HepG2 (cell line): ENCODE results near the gene CAMKMT. TPM values are rescaled to one million over a fixed set of nuclear protein-coding genes. Genes with fewer than 3 reads are reported as not detected.

Experiments used
- ATAC-seq: fragments of 200-7000 bp; cut with Tn5 transposase; 3 replicates; pipeline ENCODE4 v1.9.1; 2020; ENCODE audit warnings: mild to moderate bottlenecking, moderate library complexity
- BruUV-seq: library from RNA; stranded (reverse); fragments of 400-500 nt; replicated peaks from 2 replicates; lab custom pipeline; 2021; lab: Mats Ljungman, UMichigan
- CTCF ChIA-PET: fragments of 300-600 bp; formaldehyde crosslinking; extraction: SDS; loops from one replicate; lab custom pipeline; 2021; ENCODE audit warnings: low total read pairs, inconsistent platforms, low intra/inter-chr PET ratio; lab: Yijun Ruan, JAX
- POLR2A ChIA-PET: fragments of 350-600 bp; sonication (Branson Sonifier 250); formaldehyde crosslinking; loops from one replicate; lab custom pipeline; 2020; ENCODE audit warnings: antibody characterized with exemption, inconsistent platforms; lab: Yijun Ruan, JAX
- DNase-seq: peaks from one replicate; pipeline ENCODE4 v3.0.0-alpha.2; 2015; ENCODE audit warnings: low spot score
- FAIRE-seq: peaks from 3 replicates; lab custom pipeline; 2011; peaks lifted over from hg19 to GRCh38; lab: Jason Lieb, UNC
- H2AFZ ChIP-seq: one replicate; pipeline ENCODE4 v1.6.1; 2011; ENCODE audit warnings: low read length, inconsistent platforms
- H3K27ac ChIP-seq: fragments of 300-600 bp; 3 replicates; pipeline ENCODE4 v1.8.0; 2011; ENCODE audit warnings: mixed run types, mild to moderate bottlenecking, mixed read lengths, low read length, inconsistent platforms; ENCODE audit not compliant: insufficient read depth; ENCODE audit errors: extremely low read length
- H3K27me3 ChIP-seq, 2 experiments: fragments of 200-600 bp in 1 of 2; 2 replicates in 1 of 2; 3 replicates in 1 of 2; pipeline versions ENCODE4 v1.6.0 to v1.8.0; 2011; ENCODE audit warnings: low read length in 2 of 2, mild to moderate bottlenecking in 2 of 2, moderate library complexity in 2 of 2, inconsistent platforms in 1 of 2; ENCODE audit not compliant: insufficient read depth in 2 of 2, control insufficient read depth in 1 of 2
- H3K36me3 ChIP-seq, 2 experiments: fragments of 200-600 bp in 1 of 2; replicated peaks in 1 of 2; 2 replicates in 1 of 2; 3 replicates in 1 of 2; pipeline versions ENCODE4 v1.5.1 to v1.8.0; 2011; ENCODE audit warnings: low read length in 2 of 2, inconsistent platforms in 1 of 2; ENCODE audit not compliant: insufficient read depth in 2 of 2, control insufficient read depth in 1 of 2
- H3K4me1 ChIP-seq: 2 replicates; pipeline ENCODE4 v1.5.1; 2012; ENCODE audit warnings: low read length, inconsistent platforms; ENCODE audit not compliant: insufficient read depth
- H3K4me2 ChIP-seq: 2 replicates; pipeline ENCODE4 v1.6.0; 2011; ENCODE audit warnings: low read depth, low read length, inconsistent platforms
- H3K4me3 ChIP-seq, 3 experiments: fragments of 200-600 bp in 1 of 3; sonication (generic), shearing (Covaris generic) in 1 of 3; replicated peaks in 1 of 3; 2 replicates each; pipeline ENCODE4 v1.5.1; 2011 to 2016; ENCODE audit warnings: low read length in 3 of 3, inconsistent platforms in 2 of 3, low read depth in 2 of 3, mild to moderate bottlenecking in 2 of 3, control low read depth in 1 of 3, mixed read lengths in 1 of 3; ENCODE audit not compliant: insufficient read depth in 1 of 3
- H3K79me2 ChIP-seq: one replicate; pipeline ENCODE4 v1.6.1; 2011; ENCODE audit warnings: low read length, inconsistent platforms; ENCODE audit not compliant: insufficient read depth
- H3K9ac ChIP-seq: 2 replicates; pipeline ENCODE4 v1.6.0; 2011; ENCODE audit warnings: mild to moderate bottlenecking, low read depth, low read length, inconsistent platforms; ENCODE audit not compliant: insufficient read depth
- H3K9me3 ChIP-seq: 2 replicates; pipeline ENCODE4 v1.5.1; 2012; ENCODE audit warnings: mild to moderate bottlenecking, low read length
- H4K20me1 ChIP-seq: 2 replicates; pipeline ENCODE4 v1.6.0; 2011; ENCODE audit warnings: inconsistent platforms, mild to moderate bottlenecking, low read length, moderate library complexity; ENCODE audit not compliant: insufficient read depth
- CHD4 ChIP-seq: fragments of 200-600 bp; sonication (generic); IDR thresholded peaks from 2 replicates; pipeline ENCODE4 v1.7.0; 2017; ENCODE audit warnings: mild to moderate bottlenecking, low read length, borderline replicate concordance
- LCORL ChIP-seq, 2 experiments: fragments of 450-650 bp in 1 of 2; sonication (generic) in 1 of 2; formaldehyde crosslinking in 1 of 2; IDR thresholded peaks; 2 replicates each; pipeline versions ENCODE4 v1.5.0 to v1.6.1; 2017 to 2020; ENCODE audit warnings: antibody characterized with exemption in 1 of 2, missing genetic modification reagents in 1 of 2
- MEF2D ChIP-seq: sonication (generic); formaldehyde crosslinking; IDR thresholded peaks from 2 replicates; pipeline ENCODE4 v1.5.1; 2020; ENCODE audit warnings: mild to moderate bottlenecking, missing genetic modification reagents
- ZNF101 ChIP-seq: sonication (generic); formaldehyde crosslinking; IDR thresholded peaks from 2 replicates; pipeline ENCODE4 v1.4.0; 2020; ENCODE audit warnings: mild to moderate bottlenecking, low read depth, missing genetic modification reagents, borderline replicate concordance
- ZNF367 ChIP-seq: sonication (generic); formaldehyde crosslinking; IDR thresholded peaks from 2 replicates; pipeline ENCODE4 v1.4.0; 2020; ENCODE audit warnings: missing genetic modification reagents, borderline replicate concordance
- ZNF431 ChIP-seq: sonication (generic); formaldehyde crosslinking; IDR thresholded peaks from 2 replicates; pipeline ENCODE4 v1.9.0; 2022; ENCODE audit warnings: missing genetic modification reagents, low read depth, mild to moderate bottlenecking, borderline replicate concordance
- WGBS: methylation state at CpG from one replicate; pipeline ENCODE4 v1.1.6; 2017; ENCODE audit warnings: low lambda C conversion rate; 5-methylcytosine and 5-hydroxymethylcytosine counted together
- in situ Hi-C: cut with HindIII; loops from 2 replicates; pipeline ENCODE4 v1.10.0; 2017; ENCODE audit warnings: low pct_unique_long_range_greater_than_20kb; ENCODE audit not compliant: extremely low pct_ligation_motif_present
- intact Hi-C: fragments of 100-400 bp; cut with micrococcal nuclease; formaldehyde crosslinking; loops from one replicate; pipeline ENCODE4 v1.10.0; 2022; ENCODE audit not compliant: unreplicated experiment
- polyA plus RNA-seq, 8 experiments: library from polyadenylated mRNA; depleted of rRNA in 3 of 8; stranded (reverse) in 7 of 8; unstranded in 1 of 8; fragments of >200 nt; fragmentation: Illumina TruSeq in 4 of 8; extraction: Trizol in 4 of 8; gene quantifications; 2 replicates each; pipeline versions ENCODE4 v1.2.1 to v1.2.3, GENCODE V29; 2011 to 2016; ENCODE audit warnings: low read depth in 4 of 8, missing spikeins in 1 of 8, mixed read lengths in 1 of 8; ENCODE audit not compliant: insufficient read depth in 1 of 8
- total RNA-seq, 5 experiments: library from RNA; depleted of rRNA; stranded (reverse); fragments of >200 nt; fragmentation: Illumina TruSeq; extraction: Trizol; gene quantifications; 2 replicates each; pipeline ENCODE4 v1.2.3, GENCODE V29; 2016; ENCODE audit warnings: low read depth in 1 of 5
- TF ChIP-seq, protein P1 (sequence below): sonication (generic); formaldehyde crosslinking; IDR thresholded peaks from 2 replicates; pipeline ENCODE4 v1.4.0; 2020; ENCODE audit warnings: missing genetic modification reagents, borderline replicate concordance

The CAMKMT gene
- total and polyA plus RNA-seq, 2 of the 13 experiments (the other 11 are each of a cell fraction or from before 2014, with no cell fraction given) = 6.9 to 20.8 TPM

DNA sequence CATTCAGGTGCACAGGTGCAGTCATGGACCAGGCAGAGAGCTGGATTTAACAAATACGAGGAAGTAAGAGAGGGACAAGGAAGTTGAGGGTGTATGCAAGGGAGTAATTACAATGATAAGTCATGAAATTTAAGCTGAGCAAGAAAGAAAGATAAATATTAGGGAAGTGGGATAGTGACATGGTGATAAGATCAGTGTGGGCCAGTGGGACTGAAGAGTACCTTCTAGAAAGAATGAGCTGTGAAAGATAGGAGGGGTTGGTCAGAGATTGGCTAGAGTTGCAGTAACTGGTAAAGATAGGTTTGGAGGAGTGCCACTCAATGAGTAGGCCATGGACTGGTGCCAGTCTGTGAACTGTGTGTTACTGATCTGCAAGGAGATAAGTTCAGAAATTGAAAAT is 378.9 kb downstream of the CAMKMT start:
- in situ Hi-C loops = no loop called here
- Histone ChIP-seq H3K4me1 (peaks cover 29% of the 10 kb centered on the region), H3K36me3 (no peaks in the 10 kb centered on the region), H3K9me3 (peaks cover 13% of the 10 kb centered on the region), H3K4me3 (no peak overlapping the region), H2AFZ (no peak overlapping the region), H3K79me2 (no peaks in the 10 kb centered on the region), H3K27ac (no peak overlapping the region), H4K20me1 (no peaks in the 10 kb centered on the region), H3K4me2 (no peak overlapping the region), H3K9ac (no peak overlapping the region), H3K27me3 (no peaks in the 10 kb centered on the region)
- DNase-seq = no peak
- ChIA-PET CTCF (no interaction called here), POLR2A (no interaction called here)
- no peak for FAIRE-seq
- intact Hi-C loops = loop anchor here (10.0 kb wide), 1 partner anchor 194 kb away; no protein-coding TSS in a partner anchor
- 81% methylated on average over 1 of the region's 1 CpG for WGBS
- no peak for ATAC-seq
- no TSS peak for BruUV-seq
- TF ChIP-seq ZNF367 (CRISPR knock-in tag) (no peak), MEF2D (no peak), ZNF101 (CRISPR knock-in tag) (no peak), CHD4 (no peak), LCORL (IDR thresholded peaks at IDR 0.05) (no peak), LCORL (CRISPR knock-in tag; IDR thresholded peaks at IDR 0.05) (no peak), ZNF431 (CRISPR knock-in tag) (no peak)
- TF ChIP-seq, protein P1, sequence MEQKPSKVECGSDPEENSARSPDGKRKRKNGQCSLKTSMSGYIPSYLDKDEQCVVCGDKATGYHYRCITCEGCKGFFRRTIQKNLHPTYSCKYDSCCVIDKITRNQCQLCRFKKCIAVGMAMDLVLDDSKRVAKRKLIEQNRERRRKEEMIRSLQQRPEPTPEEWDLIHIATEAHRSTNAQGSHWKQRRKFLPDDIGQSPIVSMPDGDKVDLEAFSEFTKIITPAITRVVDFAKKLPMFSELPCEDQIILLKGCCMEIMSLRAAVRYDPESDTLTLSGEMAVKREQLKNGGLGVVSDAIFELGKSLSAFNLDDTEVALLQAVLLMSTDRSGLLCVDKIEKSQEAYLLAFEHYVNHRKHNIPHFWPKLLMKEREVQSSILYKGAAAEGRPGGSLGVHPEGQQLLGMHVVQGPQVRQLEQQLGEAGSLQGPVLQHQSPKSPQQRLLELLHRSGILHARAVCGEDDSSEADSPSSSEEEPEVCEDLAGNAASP (CRISPR knock-in tag) = no peak
- TF ChIP-seq, all 625 proteins: peak for 0
